Activated CD4-positive, alpha-beta T cell treated with anti-CD3 and anti-CD28 coated beads for 36 hours (primary cell): ENCODE results near the gene CLSTN3. TPM values are rescaled to one million over a fixed set of nuclear protein-coding genes. Genes with fewer than 3 reads are reported as not detected.

Experiments
- ATAC-seq: fragments of 200-7000 bp; cut with Tn5 transposase; one replicate; pipeline ENCODE4 v1.10.0; 2021; ENCODE audit warnings: mild to moderate bottlenecking, moderate library complexity
- CTCF ChIA-PET: fragments of 350-600 bp; sonication (Branson Sonifier 250); formaldehyde crosslinking; loops from one replicate; lab custom pipeline; 2021; ENCODE audit warnings: antibody characterized with exemption; lab: Charles Lee
- POLR2A ChIA-PET: fragments of 350-600 bp; sonication (Branson Sonifier 250); formaldehyde crosslinking; loops from one replicate; lab custom pipeline; 2021; ENCODE audit warnings: antibody characterized with exemption, inconsistent platforms; lab: Charles Lee
- DNase-seq: peaks from one replicate; pipeline ENCODE4 v3.0.0-alpha.2; 2020
- H3K27ac Mint-ChIP-seq: one replicate; pipeline ENCODE4 v1.8.0; 2021; ENCODE audit warnings: mixed read lengths
- H3K27me3 Mint-ChIP-seq: one replicate; pipeline ENCODE4 v1.8.0; 2021; ENCODE audit warnings: mixed read lengths
- H3K36me3 Mint-ChIP-seq: one replicate; pipeline ENCODE4 v1.8.0; 2021; ENCODE audit warnings: low read depth, mixed read lengths
- H3K4me1 Mint-ChIP-seq: one replicate; pipeline ENCODE4 v1.8.0; 2021; ENCODE audit warnings: mixed read lengths
- H3K4me3 Mint-ChIP-seq: one replicate; pipeline ENCODE4 v1.8.0; 2021; ENCODE audit warnings: mild to moderate bottlenecking, moderate library complexity, mixed read lengths
- H3K9me3 Mint-ChIP-seq: one replicate; pipeline ENCODE4 v1.8.0; 2021; ENCODE audit warnings: low read depth, mixed read lengths
- intact Hi-C, 2 experiments: fragments of 100-400 bp; cut with DNase I in 1 of 2; cut with micrococcal nuclease in 1 of 2; formaldehyde crosslinking; loops; one replicate each; pipeline versions ENCODE4 v1.14.2 to v1.15.1; 2022 to 2024; cut with DNase I, micrococcal nuclease
- total RNA-seq, 2 experiments: library from RNA; stranded (reverse); gene quantifications; one replicate each; pipeline ENCODE4 v1.2.3, GENCODE V29; 2021

The CLSTN3 gene
- 10 to 100 TPM; 28.2 to 37.9 TPM for total RNA-seq

- H3K27me3 Mint-ChIP-seq = no peaks in the 10 kb centered on the region
- peaks cover 31% of the 10 kb centered on the region for H3K4me1 Mint-ChIP-seq
- H3K4me3 Mint-ChIP-seq = peak within 1 kb of the TSS; percentile 80
- intact Hi-C loops = loop anchor here in 1 of 2 experiments (1.0 to 2.0 kb wide), 4 partner anchors 22 to 897 kb away; partner anchors contain the start of genes LPCAT3 and PEX5
- POLR2A ChIA-PET = interaction anchor here (0.6 kb wide), 1 partner anchor 51 kb away, joined by 5 read pairs; no protein-coding TSS in a partner anchor
- H3K27ac Mint-ChIP-seq = peak within 1 kb of the TSS; percentile 74
- ATAC-seq (peak; percentile 89), DNase-seq (peak; percentile 93)
- H3K36me3 Mint-ChIP-seq = peaks cover under 1% of the 10 kb centered on the region
- H3K9me3 Mint-ChIP-seq = no peaks in the 10 kb centered on the region
- CTCF ChIA-PET = interaction anchor here (0.6 to 2.6 kb wide), 4 partner anchors 14 to 183 kb away, joined by 3 to 13 read pairs (median 3); partner anchors contain the start of gene C1RL
These were observed at the start of gene CLSTN3 for GRCh38 chr12:7129872-7130691. CLSTN3 (plus strand) TSS chr12:7130371; CDS start chr12:7130649, 278 bp downstream.

- no peak overlapping the region for H3K4me3 Mint-ChIP-seq
- peaks cover 2% of the 10 kb centered on the region for H3K27me3 Mint-ChIP-seq
- POLR2A ChIA-PET = no interaction called here
- H3K9me3 Mint-ChIP-seq = peaks cover 5% of the 10 kb centered on the region
- no peak for DNase-seq
- no peaks in the 10 kb centered on the region for H3K36me3 Mint-ChIP-seq
- CTCF ChIA-PET = interaction anchor here (0.6 to 1.3 kb wide), 2 partner anchors 18 to 28 kb away, joined by 3 to 6 read pairs; partner anchors contain the start of gene C1RL
- intact Hi-C loops = no loop called here
- H3K4me1 Mint-ChIP-seq = no peaks in the 10 kb centered on the region
- H3K27ac Mint-ChIP-seq = no peak overlapping the region
- ATAC-seq = no peak
These were observed 49.1 kb upstream of the CLSTN3 start for GRCh38 chr12:7081037-7081436.

DNA sequence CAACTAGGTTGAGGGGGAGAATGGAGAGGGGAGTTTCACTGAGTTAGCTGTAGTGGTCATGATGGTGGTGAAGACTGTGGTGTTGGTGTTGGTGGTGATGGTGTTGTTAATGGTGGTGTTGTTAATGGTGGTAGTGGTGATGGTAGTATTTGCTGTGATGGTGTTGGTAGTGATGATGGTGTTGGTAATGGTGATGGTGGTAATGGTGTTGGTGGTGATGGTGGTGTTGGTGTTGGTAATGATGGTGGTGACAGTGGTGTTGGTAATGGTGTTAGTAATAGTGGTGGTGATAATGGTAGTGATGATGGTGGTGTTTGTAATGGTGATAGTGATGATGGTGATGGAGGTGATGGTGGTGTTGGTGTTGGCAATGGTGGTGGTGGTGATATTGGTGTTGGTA lies 47.0 kb upstream of the CLSTN3 start:
- peaks cover 2% of the 10 kb centered on the region for H3K27me3 Mint-ChIP-seq
- H3K36me3 Mint-ChIP-seq = no peaks in the 10 kb centered on the region
- intact Hi-C loops = no loop called here
- no peak overlapping the region for H3K27ac Mint-ChIP-seq
- H3K4me1 Mint-ChIP-seq = no peaks in the 10 kb centered on the region
- CTCF ChIA-PET = no interaction called here
- peaks cover 5% of the 10 kb centered on the region for H3K9me3 Mint-ChIP-seq
- POLR2A ChIA-PET = no interaction called here
- no peak overlapping the region for H3K4me3 Mint-ChIP-seq
- ATAC-seq = no peak
- no peak for DNase-seq

DNA sequence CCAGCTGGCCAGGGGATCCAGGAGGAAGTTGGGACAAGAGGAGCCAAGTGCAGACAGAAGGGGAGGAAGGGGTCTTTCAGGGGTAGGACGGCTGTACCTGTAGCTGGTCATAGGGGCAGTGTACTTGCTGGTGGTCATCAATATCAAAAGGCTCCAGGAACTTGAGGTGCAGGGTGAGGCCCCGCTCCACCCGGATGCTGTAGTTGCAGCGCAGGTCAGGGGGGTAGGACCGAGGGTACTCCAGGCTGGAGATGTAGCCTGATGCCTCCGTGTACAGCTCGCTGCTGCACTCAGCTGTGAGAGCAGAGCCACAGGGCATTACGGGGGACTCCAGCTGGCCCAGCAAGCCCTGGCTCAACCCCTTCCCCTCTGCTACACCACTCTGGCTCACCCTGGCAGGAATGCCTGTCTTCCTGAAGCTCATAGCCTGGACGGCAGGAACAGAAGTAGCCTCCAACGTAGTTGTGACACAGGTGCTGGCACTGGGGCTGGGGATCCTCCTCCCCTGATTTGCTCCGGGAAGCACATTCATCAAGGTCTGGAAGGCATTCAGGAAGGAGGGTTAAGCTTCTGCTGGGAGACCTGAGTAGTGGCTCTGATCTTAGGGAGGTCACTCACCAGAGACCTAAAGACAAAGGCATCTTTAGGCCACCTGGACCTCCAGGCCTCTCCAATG lies 40.8 kb upstream of the CLSTN3 start:
- Mint-ChIP-seq H3K27ac (no peak overlapping the region), H3K4me1 (peaks cover 6% of the 10 kb centered on the region), H3K27me3 (no peaks in the 10 kb centered on the region), H3K9me3 (no peaks in the 10 kb centered on the region), H3K4me3 (no peak overlapping the region), H3K36me3 (no peaks in the 10 kb centered on the region)
- ChIA-PET POLR2A (no interaction called here), CTCF (interaction anchor here (0.5 to 3.2 kb wide), 4 partner anchors 13 to 535 kb away, joined by 3 to 21 read pairs (median 6); partner anchors contain the start of gene C1RL)
- no peak for DNase-seq
- intact Hi-C loops = loop anchor here in 1 of 2 experiments (5.0 kb wide), 1 partner anchor 57 kb away; no protein-coding TSS in a partner anchor
- no peak for ATAC-seq

GRCh38 chr12:7090222-7090998 lies 39.8 kb upstream of the CLSTN3 start:
- ATAC-seq (no peak), DNase-seq (no peak)
- Mint-ChIP-seq H3K27ac (no peak overlapping the region), H3K36me3 (no peaks in the 10 kb centered on the region), H3K9me3 (no peaks in the 10 kb centered on the region), H3K4me1 (peaks cover 6% of the 10 kb centered on the region), H3K4me3 (no peak overlapping the region), H3K27me3 (no peaks in the 10 kb centered on the region)
- intact Hi-C loops = no loop called here
- ChIA-PET CTCF (interaction anchor here (1.1 to 3.2 kb wide), 4 partner anchors 12 to 21 kb away, joined by 3 to 21 read pairs (median 4); partner anchors contain the start of gene C1RL), POLR2A (interaction anchor here (0.6 kb wide), 1 partner anchor 19 kb away, joined by 3 read pairs; the partner anchor contains the start of gene C1RL)

- DNase-seq = no peak
- Mint-ChIP-seq H3K4me3 (no peak overlapping the region), H3K27ac (no peak overlapping the region), H3K27me3 (no peaks in the 10 kb centered on the region), H3K4me1 (peaks cover 6% of the 10 kb centered on the region), H3K9me3 (no peaks in the 10 kb centered on the region), H3K36me3 (no peaks in the 10 kb centered on the region)
- CTCF ChIA-PET = interaction anchor here (0.7 to 1.2 kb wide), 6 partner anchors 12 to 139 kb away, joined by 3 to 6 read pairs (median 3); partner anchors contain the start of genes C1RL and LPCAT3
- POLR2A ChIA-PET = no interaction called here
- intact Hi-C loops = no loop called here
- no peak for ATAC-seq
These were observed 39.0 kb upstream of the CLSTN3 start for GRCh38 chr12:7091171-7091570.

DNA sequence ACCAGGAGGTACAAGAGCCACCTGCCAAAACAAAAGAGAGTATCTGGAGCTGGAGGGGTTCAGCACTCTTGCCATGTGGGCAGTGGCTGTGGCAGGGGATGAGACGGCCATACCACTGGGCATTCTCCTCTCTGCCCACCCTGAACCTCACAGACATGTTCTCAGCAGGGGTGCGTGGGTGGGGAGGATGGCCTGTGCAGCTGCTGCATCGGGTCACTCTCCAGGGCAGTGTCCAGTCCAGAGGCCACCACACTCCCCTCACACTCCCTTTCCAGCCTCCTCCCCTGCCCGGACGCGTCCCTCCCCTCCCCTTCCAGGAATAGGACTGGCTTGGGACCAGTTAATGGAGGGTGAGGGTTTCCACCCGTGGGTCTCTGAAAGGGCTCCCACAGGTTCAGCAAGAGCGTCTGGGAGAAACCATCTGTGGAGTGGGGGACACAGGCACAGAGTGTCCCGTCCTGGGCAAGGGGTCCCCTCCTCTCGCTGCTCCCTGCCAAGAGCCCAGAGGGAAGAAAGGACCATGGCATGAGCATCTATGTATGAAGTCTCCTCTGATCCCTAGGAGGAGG lies 38.4 kb upstream of the CLSTN3 start:
- Mint-ChIP-seq H3K36me3 (no peaks in the 10 kb centered on the region), H3K27me3 (no peaks in the 10 kb centered on the region), H3K4me3 (peak overlapping the region; percentile 59), H3K9me3 (no peaks in the 10 kb centered on the region), H3K27ac (peak overlapping the region; percentile 80), H3K4me1 (peaks cover 6% of the 10 kb centered on the region)
- CTCF ChIA-PET = interaction anchor here (0.7 to 1.6 kb wide), 8 partner anchors 18 to 146 kb away, joined by 3 to 5 read pairs (median 3); partner anchors contain the start of genes C1RL and LPCAT3
- DNase-seq (no peak), ATAC-seq (no peak)
- intact Hi-C loops = loop anchor here (1.0 kb wide), 3 partner anchors 73 to 167 kb away; partner anchors contain the start of genes C12orf57 (in 2 of the 2) and LPCAT3 (in 1 of the 2)
- POLR2A ChIA-PET = no interaction called here

DNA sequence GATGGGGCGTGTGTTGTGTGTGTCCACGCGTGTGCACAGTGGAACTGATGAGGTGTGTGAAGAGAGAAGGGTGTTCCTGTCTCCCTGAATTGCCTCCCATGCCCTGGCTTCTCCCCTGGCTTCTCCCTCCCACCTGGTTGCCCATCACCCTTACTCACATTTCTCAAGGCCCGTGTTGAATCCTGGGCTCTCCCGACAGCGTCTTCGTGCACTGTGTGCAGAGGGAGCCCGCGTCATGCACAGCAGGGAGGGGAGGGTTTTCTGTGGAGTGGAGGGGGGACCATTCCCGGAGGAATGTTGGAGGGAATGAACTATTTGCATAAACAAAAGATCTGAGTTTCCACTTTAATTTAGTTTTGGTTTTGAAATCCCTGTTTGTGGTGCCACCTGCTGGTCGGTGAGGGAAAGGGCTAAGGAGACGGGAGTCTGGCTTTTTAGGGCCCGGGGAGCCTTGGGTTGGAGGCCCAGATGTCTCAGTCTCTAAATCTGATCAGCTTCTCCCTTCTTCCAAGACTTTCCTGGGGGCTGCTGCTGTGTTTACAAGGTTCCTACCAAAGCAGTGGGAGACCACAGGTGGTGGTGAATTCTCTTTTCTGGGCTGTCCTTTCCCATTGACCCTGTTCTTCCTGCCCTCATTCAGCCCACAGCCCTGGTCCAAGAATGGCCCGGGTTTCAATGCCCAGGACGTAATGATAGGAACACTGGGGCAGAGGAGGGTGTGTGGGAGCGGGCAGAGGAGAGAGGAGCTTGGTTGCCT lies 37.8 kb upstream of the CLSTN3 start, which contains the start of gene C1R:
Gene C1R, minus strand, starts transcription at position 217 of the 757 bp plus-strand sequence. Its CDS starts 57 bp downstream, at position 160.
- no peaks in the 10 kb centered on the region for H3K36me3 Mint-ChIP-seq
- peak within 1 kb of the TSS; percentile 59 for H3K4me3 Mint-ChIP-seq
- peak; percentile 85 for DNase-seq
- peak within 1 kb of the TSS; percentile 80 for H3K27ac Mint-ChIP-seq
- intact Hi-C loops = loop anchor here (1.0 kb wide), 3 partner anchors 74 to 168 kb away; partner anchors contain the start of genes C12orf57 (in 2 of the 2) and LPCAT3 (in 1 of the 2)
- H3K4me1 Mint-ChIP-seq = peaks cover 6% of the 10 kb centered on the region
- H3K9me3 Mint-ChIP-seq = no peaks in the 10 kb centered on the region
- peak; percentile 86 for ATAC-seq
- CTCF ChIA-PET = interaction anchor here (0.7 to 1.6 kb wide), 8 partner anchors 19 to 146 kb away, joined by 3 to 5 read pairs (median 3); partner anchors contain the start of gene LPCAT3
- H3K27me3 Mint-ChIP-seq = no peaks in the 10 kb centered on the region
- POLR2A ChIA-PET = no interaction called here

- H3K27me3 Mint-ChIP-seq = no peaks in the 10 kb centered on the region
- DNase-seq (no peak), ATAC-seq (no peak)
- POLR2A ChIA-PET = no interaction called here
- CTCF ChIA-PET = interaction anchor here (0.7 to 1.6 kb wide), 9 partner anchors 18 to 168 kb away, joined by 3 to 8 read pairs (median 3); partner anchors contain the start of gene LPCAT3
- no peaks in the 10 kb centered on the region for H3K36me3 Mint-ChIP-seq
- H3K4me3 Mint-ChIP-seq = no peak overlapping the region
- peaks cover 6% of the 10 kb centered on the region for H3K4me1 Mint-ChIP-seq
- intact Hi-C loops = loop anchor here (1.0 kb wide), 3 partner anchors 75 to 169 kb away; partner anchors contain the start of genes C12orf57 (in 2 of the 2) and LPCAT3 (in 1 of the 2)
- H3K9me3 Mint-ChIP-seq = no peaks in the 10 kb centered on the region
- no peak overlapping the region for H3K27ac Mint-ChIP-seq
These were observed 37.1 kb upstream of the CLSTN3 start for GRCh38 chr12:7092986-7093460.
